ENCODE results near the gene CXCL3. TPM values are rescaled to one million over a fixed set of nuclear protein-coding genes. Genes with fewer than 3 reads are reported as not detected.

The CXCL3 gene
- total RNA-seq (2022; extraction: Qiagen RNA extraction), result 4.8 to 14.7 TPM (median 5.4 TPM) in 5 replicates

DNA sequence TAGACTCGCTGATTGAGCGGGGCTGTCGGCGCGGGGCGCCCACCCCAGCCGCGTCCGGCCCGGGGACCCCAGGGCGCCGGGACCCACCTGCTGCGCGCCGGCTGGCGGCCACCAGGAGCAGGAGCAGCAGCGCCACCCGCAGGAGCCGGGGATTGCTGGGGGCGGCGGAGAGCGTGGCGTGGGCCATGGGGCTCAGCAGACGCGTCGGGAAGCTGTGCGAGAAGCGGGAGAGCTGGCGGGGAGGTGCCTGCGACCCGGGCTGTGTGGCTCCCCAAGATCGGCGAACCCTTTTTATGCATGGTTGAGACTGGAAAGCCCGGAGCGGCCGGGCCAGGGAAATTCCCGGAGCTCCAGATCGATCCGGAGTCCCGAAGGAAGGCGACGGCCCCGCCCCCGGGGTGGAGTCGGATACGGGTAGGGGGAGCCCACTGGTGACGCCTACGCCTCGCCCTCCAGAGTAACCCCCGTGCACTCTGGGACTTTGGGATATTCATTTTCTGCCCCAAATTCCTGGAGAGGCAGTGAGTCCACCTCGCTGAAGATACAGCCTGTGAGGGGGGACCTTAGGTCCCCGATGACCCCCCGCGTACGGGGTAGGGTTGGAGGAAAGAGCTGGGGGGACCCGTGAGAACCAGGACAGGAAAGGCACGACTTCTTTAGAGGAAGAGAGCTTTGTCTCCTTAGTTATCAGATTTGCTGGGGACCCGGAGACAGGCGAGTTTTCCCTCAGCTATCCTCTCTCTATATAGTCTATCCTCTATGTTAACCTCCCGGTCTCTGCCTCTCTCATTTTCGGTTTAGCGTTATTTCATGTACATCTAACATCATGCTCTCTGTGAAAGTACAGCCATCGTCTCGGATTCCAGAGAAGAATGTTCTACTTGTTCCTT, at the start of gene CXCL3:
Gene CXCL3 (minus strand): TSS at position 265 of the 890 bp plus-strand sequence. CDS start 78 bp downstream, at position 187.

DNA sequence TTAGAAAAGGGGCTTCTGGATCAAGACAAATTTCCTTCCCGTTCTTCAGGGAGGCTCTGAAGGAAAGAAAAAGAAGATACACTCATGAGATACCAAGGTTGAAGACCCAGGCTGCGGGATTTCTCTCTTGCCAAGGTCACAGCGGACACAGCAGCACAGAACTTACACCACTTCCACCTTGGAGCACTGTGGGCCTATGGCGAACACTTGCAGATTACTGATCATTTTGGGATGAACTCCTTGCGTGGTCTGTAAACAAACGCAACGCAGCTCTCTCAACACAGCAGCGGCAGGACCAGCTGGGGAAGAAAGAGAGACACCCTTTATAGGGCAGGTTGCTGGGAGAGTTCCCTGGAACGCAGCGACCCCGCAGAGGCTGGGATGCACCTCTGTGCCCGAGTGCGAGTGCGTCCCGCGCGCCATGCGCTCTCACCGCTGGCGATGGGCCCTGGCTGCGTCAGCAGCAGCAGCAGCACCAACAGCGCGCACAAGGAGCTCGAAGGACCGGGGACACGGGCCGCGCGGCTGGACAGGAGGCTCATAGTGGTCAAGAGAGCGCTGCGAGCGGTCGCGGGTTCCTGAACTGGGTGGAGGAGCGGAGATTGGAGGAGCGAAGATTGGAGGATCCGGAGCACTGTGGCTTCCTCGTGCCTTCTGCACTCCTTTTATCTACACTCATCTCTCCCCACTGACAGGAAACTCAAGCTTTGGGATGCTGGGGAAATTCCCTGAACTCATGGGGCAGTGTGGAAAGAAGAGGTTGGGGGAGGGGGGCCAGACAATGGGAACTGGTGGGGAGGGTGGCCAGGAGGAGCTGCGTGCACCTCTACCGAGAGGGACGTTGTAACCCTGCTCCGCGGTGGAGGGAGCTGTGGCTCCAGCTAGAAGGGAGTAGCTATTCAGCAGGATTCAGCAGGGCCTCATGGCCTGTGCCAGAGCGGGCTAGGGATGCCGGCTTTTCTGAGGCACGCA, 40.2 kb downstream of the CXCL3 start, which contains the start of gene CXCL5:
Gene CXCL5 (minus strand): TSS at position 638 of the 972 bp plus-strand sequence. CDS start 96 bp downstream, at position 542.

DNA sequence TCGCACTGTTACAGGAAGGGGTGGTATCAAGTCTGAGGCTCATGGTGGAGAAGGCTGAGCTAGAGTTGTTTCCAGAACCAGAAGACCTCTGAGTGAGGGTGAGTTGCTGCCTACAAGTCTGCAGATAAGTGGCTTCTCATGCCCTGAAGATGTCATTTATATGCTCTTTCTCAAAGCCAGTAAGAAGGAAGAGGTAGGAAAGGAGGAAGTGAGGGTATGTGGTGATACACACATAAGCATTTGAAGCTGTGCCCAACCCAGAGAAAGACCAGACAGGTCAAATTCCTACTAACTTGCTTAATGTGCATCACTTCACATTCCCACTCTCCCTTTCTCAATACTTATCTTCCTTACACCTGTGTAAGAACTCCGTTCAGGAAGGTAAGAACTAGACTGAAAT, 50.4 kb downstream of the CXCL3 start, which contains the start of gene PPBP:
Gene PPBP (minus strand): TSS at position 130 of the 400 bp plus-strand sequence. CDS start 87 bp downstream, at position 43.

Other genes starting within 250 kb of the CXCL3 start
- gene CXCL6, start 202.0 kb downstream of the CXCL3 start, total RNA-seq (2022; extraction: Qiagen RNA extraction), result 0.05 to 0.12 TPM (median 0.07 TPM) in 3 of 5 replicates, not detected in the others
- not detected in 5 replicates for gene PF4V1, start 185.4 kb downstream of the CXCL3 start, total RNA-seq (2022; extraction: Qiagen RNA extraction)
- gene CXCL1, start 169.3 kb downstream of the CXCL3 start, total RNA-seq (2022; extraction: Qiagen RNA extraction), result 9.1 to 35.8 TPM (median 16.9 TPM) in 5 replicates
- 0.36 to 1.2 TPM (median 0.67 TPM) in 5 replicates for gene PF4, start 56.7 kb downstream of the CXCL3 start, total RNA-seq (2022; extraction: Qiagen RNA extraction)
- gene PPBP, start 50.5 kb downstream of the CXCL3 start, total RNA-seq (2022; extraction: Qiagen RNA extraction), result 0.15 to 0.19 TPM in 2 of 5 replicates, not detected in the others
- gene CXCL5, start 40.0 kb downstream of the CXCL3 start, total RNA-seq (2022; extraction: Qiagen RNA extraction), result 41.0 to 54.6 TPM (median 48.6 TPM) in 5 replicates
- 12.5 to 42.4 TPM (median 17.2 TPM) in 5 replicates for gene CXCL2, start 60.5 kb upstream of the CXCL3 start, total RNA-seq (2022; extraction: Qiagen RNA extraction)
- 8.4 to 11.2 TPM (median 10.4 TPM) in 5 replicates for gene MTHFD2L, start 119.4 kb upstream of the CXCL3 start, total RNA-seq (2022; extraction: Qiagen RNA extraction)